C4-2B (cell line): ENCODE measurements around the gene TVP23A.
"Not testable (repeated sequence)": the region's sequence is repeated elsewhere in the genome, so short reads cannot be mapped to it uniquely, and the experiment has no call there.

Experiments
- H3K27ac ChIP-seq: fragments of 450-650 bp; 2 replicates; pipeline ENCODE4 v1.5.1; 2017
- ZFX ChIP-seq: fragments of 450-650 bp; IDR thresholded peaks from 2 replicates; pipeline ENCODE4 v1.6.1; 2017
- TF ChIP-seq, protein P1 (sequence below): fragments of 450-650 bp; conservative IDR thresholded peaks from 2 replicates; pipeline ENCODE4 v1.5.1; 2017; ENCODE audit warnings: mild to moderate bottlenecking

Gene TVP23A

DNA sequence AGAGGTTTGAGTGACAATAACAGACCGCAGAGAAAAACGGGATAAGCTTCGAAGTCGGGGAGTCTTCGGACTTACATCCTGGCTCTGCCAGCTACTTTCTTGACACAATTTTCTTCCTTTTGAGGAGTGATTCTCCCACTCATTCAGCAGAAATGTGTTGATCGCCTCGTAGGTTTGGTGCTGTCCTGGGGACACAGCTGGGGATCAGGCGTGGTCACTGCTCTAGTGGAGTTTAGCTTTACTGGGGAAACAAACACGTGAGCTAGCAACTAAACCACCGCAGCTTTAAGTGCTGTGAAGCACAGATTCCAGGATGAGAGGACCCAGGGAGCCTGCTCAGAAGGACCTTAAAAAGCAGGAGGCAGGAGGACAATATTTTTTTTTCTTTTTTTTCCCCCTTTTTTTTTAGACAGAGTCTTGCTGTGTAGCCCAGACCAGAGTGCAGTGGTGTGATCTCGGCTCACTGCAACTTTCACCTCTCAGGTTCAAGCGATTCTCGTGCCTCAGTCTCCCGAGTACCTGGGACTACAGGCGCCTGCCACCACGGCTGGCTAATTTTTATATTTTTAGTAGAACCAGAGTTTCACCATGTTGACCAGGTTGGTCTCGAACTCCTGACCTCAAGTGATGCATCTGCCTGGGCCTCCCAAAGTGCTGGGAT, 74.1 kb downstream of the TVP23A start:
- peak overlapping the region; percentile 88 for H3K27ac ChIP-seq
- TF ChIP-seq ZFX = no peak
- TF ChIP-seq, protein P1, sequence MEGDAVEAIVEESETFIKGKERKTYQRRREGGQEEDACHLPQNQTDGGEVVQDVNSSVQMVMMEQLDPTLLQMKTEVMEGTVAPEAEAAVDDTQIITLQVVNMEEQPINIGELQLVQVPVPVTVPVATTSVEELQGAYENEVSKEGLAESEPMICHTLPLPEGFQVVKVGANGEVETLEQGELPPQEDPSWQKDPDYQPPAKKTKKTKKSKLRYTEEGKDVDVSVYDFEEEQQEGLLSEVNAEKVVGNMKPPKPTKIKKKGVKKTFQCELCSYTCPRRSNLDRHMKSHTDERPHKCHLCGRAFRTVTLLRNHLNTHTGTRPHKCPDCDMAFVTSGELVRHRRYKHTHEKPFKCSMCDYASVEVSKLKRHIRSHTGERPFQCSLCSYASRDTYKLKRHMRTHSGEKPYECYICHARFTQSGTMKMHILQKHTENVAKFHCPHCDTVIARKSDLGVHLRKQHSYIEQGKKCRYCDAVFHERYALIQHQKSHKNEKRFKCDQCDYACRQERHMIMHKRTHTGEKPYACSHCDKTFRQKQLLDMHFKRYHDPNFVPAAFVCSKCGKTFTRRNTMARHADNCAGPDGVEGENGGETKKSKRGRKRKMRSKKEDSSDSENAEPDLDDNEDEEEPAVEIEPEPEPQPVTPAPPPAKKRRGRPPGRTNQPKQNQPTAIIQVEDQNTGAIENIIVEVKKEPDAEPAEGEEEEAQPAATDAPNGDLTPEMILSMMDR = no peak

DNA sequence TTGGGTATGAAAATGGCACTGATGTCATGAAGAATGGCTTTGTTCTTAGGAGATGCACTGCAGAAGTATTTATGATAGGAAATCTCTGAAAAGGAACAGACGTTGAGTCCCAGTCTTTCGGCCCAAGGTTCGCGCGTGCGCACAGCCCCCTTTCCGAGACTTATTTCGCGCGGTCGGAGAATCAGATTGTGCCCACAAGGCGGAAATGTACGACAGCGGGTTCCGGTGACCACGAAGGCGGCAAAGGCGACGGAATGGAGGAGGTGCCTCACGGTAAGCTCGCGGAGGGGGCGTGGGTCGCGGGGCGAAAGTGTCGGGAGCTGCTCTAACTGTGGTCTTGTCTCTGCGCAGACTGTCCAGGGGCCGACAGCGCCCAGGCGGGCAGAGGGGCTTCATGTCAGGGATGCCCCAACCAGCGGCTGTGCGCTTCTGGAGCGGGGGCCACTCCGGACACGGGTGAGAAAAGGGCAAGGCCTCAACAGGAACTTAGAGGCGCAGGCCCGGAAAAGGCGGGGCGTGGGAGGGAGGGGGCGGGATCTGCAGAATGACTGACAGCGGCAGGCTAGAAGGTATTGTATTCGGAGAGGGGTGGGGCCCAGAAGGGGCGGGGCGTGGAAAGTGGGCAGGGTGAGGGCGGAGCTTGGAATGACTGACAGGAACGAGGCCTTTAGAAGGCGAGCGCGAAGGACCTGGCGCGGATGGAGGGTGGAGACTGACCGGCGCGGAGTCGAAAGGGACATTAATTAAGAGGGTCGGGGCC, 74.8 kb downstream of the TVP23A start, which contains the start of gene NUBP1:
NUBP1 (plus strand) TSS at position 233 of the 760 bp plus-strand sequence; CDS start at position 255, 22 bp downstream.
- TF ChIP-seq ZFX = peak; percentile 82; the same call in 1 of the 2 replicates
- TF ChIP-seq, protein P1 = no peak
- H3K27ac ChIP-seq = peak within 1 kb of the TSS; percentile 88

DNA sequence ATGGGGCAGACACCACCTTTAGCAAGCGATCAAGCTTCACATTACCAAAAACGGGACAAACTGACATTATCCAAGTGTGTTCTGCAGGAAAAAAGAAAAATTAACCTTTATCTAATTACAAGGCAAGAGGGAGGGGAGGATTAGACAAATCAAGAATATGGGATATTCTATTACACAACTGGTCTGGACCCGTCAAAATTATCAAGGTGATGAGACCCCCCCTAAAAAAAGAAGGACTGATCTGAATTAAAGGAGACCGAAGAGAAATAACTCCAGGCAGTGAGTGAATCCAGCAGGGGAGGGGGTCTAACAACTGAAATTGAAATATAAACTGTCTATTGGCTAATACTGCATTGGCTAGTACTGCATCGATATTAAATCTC, 75.4 kb downstream of the TVP23A start:
- H3K27ac ChIP-seq = peak overlapping the region; percentile 88
- TF ChIP-seq ZFX = no peak
- TF ChIP-seq, protein P1 = no peak

DNA sequence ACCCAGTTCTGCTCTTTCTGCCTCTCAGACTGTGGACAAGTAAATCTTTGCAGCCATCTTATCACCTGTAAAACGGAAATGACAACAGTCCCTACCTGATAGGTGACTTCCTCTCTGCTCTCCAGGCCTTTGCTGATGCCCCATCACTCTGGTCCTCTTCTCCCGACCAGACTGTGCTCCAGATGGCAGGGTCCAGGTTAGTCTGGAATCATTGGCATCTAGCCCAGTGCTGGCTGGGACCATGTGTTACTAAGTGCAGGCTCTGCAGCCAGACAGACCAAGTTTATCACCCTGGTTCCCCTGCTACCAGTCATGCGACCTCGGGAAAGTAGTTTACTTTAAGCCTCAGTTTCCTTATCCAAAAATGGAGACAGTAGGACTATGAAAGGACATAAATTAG, 76.8 kb downstream of the TVP23A start:
- no peak overlapping the region for H3K27ac ChIP-seq
- TF ChIP-seq ZFX = no peak
- TF ChIP-seq, protein P1 = no peak

DNA sequence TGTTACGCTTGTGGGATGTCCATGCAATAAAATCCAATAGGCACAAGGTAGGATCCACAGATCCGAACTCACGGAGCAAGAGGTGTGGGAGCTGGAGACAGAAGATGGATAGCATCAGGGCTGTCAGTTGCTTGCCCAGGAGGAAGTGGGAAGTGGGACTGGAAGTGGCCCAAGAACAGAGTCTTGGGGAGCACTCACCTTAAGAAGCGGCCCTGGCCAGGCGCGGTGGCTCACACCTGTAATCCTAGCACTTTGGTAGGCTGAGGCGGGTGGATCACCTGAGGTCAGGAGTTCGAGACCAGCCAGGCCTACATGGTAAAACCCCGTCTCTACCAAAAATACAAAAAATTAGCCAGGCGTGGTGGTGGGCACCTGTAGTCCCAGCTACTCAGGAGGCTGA, 77.3 kb downstream of the TVP23A start:
- H3K27ac ChIP-seq = not testable (repeated sequence)

DNA sequence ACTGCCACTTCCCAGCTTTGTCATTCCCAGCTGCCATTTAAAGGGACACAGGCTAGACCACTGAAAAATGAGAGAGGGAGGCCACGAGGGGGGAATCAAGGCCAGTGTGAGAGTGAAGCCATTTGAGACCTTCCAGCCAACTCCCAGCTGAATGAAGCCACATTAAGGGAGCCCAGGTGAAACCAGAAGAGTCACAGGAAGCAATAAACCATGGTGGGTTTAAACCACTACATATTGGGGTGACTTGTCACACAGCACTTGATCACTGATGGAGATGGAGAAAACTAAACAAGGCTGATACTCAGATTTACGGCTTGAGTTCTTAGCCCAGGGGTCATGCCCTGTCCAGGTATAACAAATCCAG, 77.8 kb downstream of the TVP23A start:
- TF ChIP-seq ZFX = no peak
- TF ChIP-seq, protein P1 = no peak
- no peak overlapping the region for H3K27ac ChIP-seq

DNA sequence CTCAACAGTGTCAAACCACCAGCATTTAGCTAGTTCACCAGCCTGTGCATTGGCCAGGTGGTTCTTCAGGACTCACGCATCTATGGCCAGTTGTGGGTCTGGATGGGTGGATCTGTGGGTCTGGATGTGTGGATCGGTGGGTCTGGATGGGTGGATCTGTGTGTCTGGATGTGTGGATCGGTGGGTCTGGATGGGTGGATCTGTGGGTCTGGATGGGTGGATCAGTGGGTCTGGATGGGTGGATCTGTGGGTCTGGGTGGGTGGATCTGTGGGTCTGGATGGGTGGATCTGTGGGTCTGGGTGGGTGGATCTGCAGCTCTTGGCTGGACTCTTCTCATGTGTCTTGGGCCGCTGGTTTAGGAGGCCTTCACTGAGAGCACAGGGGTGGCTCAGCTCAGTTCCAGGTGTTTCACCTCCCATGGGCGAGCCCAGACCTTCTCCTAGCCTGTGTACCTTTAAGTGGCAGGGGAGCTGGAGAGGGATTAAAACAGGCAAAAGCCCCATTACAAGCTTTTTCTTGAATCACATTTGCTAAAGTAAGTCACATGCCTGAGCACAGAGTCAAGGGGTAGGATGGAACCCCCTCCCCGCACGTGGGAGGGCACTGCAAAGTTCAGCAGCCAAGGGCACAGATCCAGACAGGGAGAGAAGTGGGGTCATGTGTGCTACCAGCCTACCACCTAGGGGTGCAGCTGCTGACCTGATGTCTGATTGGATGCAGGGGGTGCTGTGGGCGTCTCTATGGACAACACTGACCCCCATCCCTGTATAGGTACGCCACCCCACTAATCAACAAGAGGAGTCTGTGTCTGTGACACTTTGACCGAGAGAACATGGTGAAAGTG, 78.4 kb downstream of the TVP23A start:
- H3K27ac ChIP-seq = no peak overlapping the region
- TF ChIP-seq, protein P1 = no peak
- TF ChIP-seq ZFX = no peak
